Posterior cingulate gyrus (tissue), 11 donors: ENCODE measurements around the gene BCKDHB.
"Not testable (repeated sequence)": the region's sequence is repeated elsewhere in the genome, so short reads cannot be mapped to it uniquely, and the experiment has no call there.

Experiments
- DNase-seq, 10 donors: peaks; one replicate each; pipeline versions ENCODE4 v3.0.0 to v3.0.0-alpha.2; 2020 to 2021; ENCODE audit warnings: mixed read lengths in 3 of 10
- intact Hi-C: fragments of 100-400 bp; cut with DNase I; formaldehyde crosslinking; loops from one replicate; pipeline ENCODE4 v1.15.1; 2023

BCKDHB gene

DNA sequence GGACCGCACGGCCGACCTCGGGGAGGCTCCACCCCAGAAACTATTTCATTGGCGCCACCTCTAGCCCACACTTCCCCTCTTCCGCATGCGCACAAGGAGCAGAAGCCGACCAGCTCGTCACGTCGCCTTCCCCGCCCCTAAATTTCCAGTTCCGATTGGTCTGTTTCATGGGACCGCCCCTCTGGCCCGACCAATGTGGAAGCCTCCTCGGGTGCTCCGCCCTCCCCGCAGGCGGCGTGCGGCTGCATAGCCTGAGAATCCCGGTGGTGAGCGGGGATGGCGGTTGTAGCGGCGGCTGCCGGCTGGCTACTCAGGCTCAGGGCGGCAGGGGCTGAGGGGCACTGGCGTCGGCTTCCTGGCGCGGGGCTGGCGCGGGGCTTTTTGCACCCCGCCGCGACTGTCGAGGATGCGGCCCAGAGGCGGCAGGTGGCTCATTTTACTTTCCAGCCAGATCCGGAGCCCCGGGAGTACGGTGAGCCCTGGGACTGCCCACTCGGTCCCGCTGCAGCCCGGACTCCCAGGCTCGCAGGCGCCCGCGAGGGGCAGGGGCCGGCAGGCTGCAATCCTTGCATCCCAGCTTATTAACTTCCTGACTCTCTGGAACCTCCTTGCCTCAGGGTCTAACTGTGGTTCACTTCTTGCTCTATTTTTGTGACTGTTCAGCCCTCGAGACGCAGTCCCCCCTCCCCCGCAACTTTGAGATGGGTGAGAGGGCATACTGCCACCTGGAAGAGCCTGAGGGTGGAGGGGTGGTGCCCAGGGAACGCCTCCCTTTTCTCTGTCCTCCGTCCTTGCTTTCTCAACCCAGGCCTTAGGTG is at the start of gene BCKDHB:
BCKDHB (plus strand) TSS at position 254 of the 818 bp plus-strand sequence; CDS start at position 277, 23 bp downstream.
- peak; percentile 97 to 100 (median 98) for DNase-seq
- intact Hi-C loops = loop anchor here (5.0 kb wide), 2 partner anchors 104 to 159 kb away; partner anchors contain the start of genes ELOVL4 and TTK

DNA sequence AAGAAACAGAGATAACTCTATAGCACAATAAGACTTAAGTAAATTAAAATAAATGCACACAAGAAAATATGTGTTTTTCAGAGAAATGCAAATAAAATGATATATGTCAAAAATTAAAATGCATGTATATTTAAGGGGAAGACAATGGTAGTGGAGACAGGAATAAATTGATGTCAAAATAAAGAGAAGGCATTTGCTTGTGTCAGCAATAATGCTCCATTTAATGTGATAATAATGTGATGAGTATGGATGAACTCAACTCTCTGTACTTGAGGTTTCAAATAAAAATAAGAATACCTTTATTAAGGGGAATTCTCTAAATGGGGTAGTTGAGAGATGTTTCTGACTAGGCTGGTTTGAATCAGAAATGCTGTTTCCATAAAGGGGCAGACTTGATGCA is 45.7 kb upstream of the BCKDHB start:
- DNase-seq = no peak
- intact Hi-C loops = no loop called here

DNA sequence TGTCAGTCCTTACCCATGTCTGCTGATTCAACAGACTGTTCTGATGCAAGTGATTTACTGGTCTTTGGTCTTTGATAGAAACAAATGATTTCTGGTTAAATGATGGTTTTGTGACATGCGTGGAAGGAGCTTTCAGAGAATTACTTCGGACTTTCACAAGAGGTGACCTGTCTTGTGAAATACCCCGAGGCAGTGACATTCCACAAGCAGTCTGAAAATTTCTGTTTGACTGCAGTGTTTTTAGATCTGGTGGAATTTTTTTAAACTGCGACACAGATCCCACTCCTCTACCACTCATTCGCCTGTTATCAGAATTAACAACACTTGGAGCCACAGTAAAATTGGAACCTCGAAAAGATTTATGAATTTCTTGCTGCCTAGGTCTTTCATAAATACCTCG is 38.3 kb upstream of the BCKDHB start:
- DNase-seq, intact Hi-C loops: not testable (repeated sequence)

DNA sequence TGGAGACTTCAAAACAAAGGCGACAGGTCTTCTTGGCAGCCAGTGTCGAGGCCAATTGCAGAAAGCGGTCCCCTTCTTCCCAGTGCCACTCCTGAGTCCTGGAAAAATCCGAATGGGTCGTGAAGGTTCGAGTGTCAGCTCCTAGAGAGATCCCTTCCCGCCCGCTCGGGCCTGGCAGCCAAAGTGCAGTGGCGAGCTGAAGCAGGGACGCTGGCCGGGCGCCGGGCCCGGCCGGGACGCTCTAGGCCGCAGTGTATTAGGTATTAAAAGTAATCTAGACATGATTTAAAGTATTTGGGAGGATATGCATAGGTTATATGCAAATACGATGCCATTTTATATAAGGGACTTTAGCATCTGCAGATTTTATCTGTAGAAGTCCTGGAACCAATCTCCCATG is 36.0 kb upstream of the BCKDHB start:
- DNase-seq, intact Hi-C loops: not testable (repeated sequence)

DNA sequence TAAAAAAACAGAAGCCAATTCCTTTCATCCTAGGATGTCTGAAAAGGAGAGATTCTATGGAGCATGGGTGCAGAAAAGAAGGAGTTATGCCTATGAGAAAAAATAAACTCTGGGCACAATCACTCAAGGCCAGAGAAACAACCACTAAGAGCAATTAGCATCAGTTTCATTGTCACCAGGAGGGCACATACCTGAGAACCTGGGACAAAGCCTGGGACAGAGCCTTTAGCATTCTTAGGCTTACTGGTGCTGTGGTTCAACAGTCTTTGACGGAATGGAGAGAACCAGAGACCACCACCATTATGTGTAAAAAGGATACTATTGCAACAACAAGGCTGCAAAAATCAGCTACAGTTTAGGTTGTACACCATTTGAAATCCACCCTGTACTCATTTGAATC is 29.4 kb upstream of the BCKDHB start:
- DNase-seq = no peak
- intact Hi-C loops = no loop called here

DNA sequence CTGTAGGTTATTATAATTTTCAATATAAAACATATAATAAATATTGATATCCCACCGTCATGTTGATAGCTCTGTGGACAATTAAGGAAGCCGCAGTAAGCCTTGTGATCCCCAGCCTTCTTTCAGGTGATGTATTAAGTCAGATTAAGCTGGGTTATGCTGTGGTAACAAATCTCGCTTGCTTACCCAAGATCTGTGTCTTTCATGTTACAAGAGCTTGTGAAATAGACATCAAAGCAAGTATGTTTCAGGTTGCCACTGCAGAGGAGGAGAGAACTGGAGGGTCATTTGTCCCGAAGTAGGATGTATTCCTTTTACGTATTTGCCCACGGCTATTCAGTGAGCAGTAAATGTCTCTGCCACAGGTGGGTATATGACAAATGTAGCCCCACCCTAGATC is 17.8 kb upstream of the BCKDHB start:
- intact Hi-C loops = no loop called here

DNA sequence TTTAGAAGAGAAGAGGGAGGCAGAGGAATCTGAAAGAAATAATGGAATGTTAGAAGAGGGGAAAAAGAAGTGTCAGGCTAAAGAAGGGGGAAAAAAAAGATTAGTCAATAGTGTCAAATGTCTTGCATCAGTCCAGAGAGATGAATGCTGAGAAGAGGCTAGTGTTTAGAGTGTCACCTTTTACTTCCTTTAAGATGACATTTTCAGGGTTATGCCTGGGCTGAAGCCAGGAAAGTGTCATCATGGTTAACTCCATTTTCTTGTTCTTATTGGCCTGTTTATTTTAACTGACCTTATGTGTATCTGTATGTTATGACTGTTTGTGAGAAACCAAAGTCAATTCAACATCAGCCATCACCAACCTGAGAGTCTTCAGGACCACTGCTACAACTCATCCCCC is 15.0 kb upstream of the BCKDHB start:
- no peak for DNase-seq
- intact Hi-C loops = loop anchor here (5.0 kb wide), 2 partner anchors 144 to 224 kb away; partner anchors contain the start of gene ELOVL4

More for the DNA sequence above, 17.8 kb upstream of the BCKDHB start:
- DNase-seq = no peak

DNA sequence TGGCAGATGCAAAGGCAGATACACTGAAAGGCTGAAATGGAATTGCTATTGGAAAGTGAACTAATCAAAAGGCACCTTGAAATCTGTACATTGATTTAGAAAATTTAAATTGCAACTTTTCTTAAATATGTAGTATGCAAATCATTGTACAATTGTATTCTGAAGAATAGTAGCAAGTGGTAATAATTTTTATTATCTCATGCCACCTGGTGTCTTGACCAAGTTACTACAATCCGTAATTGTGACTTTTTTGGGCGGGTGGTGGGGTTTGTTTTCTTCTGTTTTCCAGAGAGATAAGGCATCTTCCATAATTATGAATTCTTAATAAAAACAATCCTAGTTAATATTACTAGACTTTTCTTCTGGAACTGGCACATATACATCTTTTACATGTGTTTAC is 12.5 kb upstream of the BCKDHB start:
- no peak for DNase-seq
- intact Hi-C loops = loop anchor here (5.0 kb wide), 2 partner anchors 147 to 227 kb away; partner anchors contain the start of gene ELOVL4

DNA sequence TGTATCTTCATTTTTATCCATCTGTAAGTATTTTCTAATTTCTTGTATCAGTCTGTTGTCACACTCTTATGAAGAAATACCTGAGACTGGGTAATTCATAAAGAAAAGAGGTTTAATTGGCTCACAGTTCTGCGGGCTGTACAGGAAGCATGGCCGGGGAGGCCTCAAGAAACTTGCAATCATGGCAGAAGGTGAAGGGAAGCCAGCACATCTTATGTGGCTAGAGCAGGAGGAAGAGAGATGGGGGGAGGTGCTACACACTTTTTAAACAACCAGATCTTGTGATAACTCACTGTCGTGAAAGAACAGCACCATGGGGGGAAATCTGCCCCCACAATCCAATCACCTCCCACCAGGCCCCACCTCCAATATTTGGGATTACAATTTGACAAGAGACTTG is 10.9 kb upstream of the BCKDHB start:
- intact Hi-C loops = no loop called here
- no peak for DNase-seq

DNA sequence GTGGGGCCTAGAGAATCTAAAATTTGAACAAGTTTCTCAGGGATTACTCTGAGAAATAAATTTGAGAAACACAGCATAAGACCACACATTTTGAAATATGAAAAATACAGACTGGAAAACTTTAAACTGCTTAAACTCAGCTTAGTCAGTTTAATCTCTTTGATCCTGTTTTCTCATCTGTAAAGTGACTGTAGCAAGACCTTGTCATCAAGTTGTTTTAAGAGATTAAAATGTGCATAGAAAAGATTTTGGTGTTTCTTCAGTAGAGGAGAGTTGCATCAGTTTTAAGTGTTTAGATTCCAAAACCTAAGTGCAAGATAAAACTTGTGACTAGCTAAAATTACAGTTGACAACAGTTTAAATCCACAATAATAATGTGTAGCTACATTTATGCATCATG is 8.1 kb upstream of the BCKDHB start:
- DNase-seq = no peak
- intact Hi-C loops = no loop called here

DNA sequence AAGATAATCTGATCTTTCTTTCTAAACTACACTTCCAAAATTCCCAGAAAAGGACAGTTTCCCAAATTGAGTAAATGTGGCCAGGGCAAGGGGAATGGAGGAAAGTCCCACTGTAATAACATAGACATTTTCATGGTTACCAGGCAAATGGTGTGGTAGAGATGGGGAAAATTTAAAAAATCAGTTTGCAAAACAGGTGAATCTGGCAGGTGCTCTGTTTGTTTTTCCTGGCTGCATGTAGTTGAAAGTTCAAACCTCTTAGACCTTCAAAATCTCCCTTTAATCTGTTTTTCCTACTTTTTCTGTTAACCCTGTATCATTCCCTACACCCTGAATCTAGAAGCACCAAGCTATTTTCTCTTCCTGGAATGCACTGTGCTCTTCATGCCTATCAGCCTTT is 2.0 kb upstream of the BCKDHB start:
- intact Hi-C loops = no loop called here
- no peak for DNase-seq

DNA sequence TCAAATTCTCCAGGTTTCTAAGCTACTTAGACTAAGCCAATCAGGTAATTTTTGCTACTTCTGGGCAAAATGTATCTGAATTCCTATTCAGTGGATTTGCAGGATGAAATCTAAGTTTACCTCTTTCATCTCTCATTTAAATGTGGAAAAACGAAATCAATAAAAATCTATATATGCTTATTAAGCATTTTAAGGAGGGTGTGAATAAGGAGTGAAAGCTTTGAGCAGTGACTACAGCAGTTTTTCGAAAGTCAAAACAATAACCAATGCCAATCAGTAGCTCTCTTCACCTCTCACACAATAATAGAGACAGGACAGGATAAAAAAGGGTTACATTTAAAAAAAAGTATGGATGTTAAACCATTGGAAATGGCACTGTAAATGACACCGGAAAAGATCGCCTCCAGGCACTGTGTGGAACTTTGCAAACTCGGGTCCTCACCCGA is 476 bp upstream of the BCKDHB start:
- no peak for DNase-seq
- intact Hi-C loops = loop anchor here (5.0 kb wide), 2 partner anchors 104 to 159 kb away; partner anchors contain the start of genes ELOVL4 and TTK

DNA sequence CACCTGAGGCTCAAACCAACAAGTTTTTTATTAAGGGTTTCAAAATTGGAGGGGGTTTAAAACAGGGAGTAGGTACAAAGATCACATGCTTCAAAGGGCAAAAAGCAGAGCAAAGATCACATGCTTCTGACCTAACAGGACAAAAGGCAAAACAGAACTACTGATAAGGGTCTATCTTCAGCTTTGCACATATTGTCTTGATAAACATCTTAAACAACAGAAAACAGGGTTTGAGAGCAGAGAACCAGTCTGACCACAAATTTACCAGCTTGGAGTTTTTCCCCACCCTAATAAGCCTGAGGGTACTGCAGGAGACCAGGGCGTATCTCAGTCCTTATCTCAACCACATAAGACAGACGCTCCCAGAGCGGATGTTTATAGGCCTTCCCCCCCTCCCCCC is 16.1 kb downstream of the BCKDHB start:
- DNase-seq, intact Hi-C loops: not testable (repeated sequence)

DNA sequence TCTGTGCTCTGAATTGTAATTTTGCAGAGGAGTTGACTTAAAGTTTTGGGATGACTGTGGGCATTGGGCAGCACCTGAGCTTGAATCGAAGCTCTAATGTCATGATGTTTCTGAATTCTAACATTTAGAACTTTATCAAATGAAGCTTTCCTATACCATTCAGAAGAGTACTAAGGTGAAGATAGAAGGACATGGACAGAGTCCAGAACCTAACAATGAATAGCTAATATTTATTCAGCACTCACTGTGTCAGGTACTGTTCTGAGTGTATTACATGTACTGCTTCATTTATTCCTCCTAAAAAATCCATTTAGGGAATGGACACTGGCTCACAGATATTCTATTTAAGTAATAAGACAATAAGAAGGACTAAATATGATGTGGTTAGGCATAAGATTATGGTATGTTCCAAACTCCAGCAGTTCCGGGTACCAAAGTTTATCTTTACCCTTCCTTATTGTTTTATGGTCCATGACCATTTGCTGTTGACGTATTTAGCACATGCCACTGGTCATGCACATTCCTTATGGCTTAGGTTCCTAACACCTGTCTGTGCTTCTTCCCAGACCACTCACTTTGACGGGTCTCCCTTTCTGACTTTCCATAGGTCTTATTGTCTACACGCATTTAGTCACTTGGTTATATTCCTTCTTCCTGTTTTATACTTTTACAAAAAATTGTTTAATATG is 20.3 kb downstream of the BCKDHB start:
- DNase-seq = no peak
- intact Hi-C loops = no loop called here

DNA sequence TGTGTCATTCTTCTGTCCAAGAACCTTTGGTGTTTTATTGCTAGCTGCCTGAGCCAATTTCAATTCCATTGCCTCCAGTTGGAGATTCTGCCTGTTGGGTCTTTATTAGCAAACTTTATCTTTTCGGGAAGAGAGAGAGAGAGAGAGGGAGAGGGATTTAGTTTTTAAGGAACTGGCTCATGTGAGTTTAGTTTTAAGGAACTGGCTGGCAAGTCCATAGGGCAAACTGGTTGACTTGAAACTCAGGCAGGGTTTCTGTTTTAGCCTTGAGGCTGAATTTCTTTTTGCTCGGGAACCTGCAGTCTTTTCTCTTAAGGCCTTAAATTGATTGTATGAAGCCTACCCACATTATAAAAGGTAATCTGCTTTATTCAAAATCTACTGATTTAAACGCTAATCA is 23.0 kb downstream of the BCKDHB start:
- intact Hi-C loops = no loop called here

DNA sequence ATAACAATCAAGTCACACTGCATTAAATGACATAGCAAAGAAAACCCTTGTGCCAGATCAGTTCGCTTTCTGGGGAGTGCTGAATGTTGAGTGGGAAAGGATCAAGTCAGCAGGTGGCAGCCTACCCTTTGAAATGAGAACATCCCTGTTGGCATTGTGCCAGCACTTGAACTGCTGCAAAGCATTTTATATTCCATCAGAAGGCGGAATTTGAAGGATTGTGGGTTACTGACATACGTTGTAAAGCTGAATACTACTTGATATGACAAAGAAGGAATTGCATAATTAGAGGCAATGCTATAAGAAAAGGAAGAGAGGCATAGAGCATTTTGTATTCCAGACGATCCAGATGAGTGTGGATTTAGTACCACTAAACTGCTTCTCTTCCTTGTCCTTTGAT is 26.5 kb downstream of the BCKDHB start:
- intact Hi-C loops = no loop called here
- peak in 8 of 10 donors; percentile 46 to 85 (median 59) for DNase-seq

More for the DNA sequence above, 23.0 kb downstream of the BCKDHB start:
- no peak for DNase-seq

DNA sequence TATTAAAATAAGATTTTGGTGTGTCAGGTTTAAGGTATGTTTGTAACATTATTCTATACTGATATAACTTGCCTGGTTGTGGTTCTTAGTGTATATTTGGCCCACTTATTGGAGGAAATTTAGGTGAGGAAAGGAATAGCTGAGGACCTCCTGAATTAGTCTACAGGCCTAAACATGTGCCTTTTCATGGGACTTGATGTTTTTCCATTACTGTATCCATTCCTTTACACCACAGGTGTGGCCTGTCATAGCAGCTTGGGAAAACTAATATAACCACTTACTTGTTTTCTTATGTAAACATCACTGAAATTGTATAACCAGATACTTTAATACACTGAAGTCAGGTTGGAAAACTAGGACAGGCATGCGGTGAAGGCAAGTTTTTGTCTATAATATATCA is 27.6 kb downstream of the BCKDHB start:
- no peak for DNase-seq
- intact Hi-C loops = no loop called here

DNA sequence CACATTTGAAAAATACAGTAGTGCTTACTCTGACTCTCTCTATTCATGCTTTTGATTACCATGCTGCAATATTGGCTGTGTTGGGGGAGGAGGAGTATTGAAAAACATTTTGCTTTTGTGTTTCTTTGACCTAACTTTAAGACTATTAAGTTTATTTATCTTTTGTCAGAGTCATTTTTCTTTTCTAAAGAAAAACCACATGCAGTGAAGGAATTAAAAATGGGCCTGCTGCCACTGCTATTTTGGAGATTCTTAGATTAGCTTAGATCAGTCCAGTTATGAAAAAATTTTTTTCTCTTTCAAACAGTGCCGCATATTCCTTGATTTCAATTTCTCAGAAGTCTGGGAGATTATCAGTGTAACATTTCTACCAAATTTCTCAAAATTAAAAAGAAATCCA is 36.1 kb downstream of the BCKDHB start:
- intact Hi-C loops = no loop called here
- DNase-seq = no peak

DNA sequence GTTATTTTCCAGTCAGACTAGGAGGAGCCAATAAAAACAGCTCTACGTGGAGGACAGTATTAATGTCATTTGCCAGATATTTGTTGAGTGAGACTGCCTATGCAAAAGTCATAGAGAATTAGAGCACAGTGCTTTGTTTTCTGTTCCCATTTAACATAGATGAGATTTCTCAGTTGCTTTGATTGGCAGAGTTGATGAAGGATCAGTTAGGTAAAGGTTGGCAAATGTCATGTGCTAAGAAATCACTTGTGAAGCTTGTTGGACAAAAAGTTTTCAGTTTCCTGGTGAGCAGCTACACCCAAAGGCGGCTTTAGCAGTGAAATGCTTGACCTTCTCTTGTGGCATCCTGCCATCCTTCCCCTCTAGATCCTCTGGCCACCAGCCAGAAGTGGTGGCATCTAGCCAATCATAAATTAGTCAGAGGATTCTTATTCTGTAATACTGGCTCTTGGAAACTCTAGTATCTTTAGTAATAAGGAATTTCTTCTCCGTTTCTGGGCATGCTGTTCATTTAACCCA is 37.0 kb downstream of the BCKDHB start:
- DNase-seq = peak in 1 of 10 donors; percentile 43
- intact Hi-C loops = no loop called here

DNA sequence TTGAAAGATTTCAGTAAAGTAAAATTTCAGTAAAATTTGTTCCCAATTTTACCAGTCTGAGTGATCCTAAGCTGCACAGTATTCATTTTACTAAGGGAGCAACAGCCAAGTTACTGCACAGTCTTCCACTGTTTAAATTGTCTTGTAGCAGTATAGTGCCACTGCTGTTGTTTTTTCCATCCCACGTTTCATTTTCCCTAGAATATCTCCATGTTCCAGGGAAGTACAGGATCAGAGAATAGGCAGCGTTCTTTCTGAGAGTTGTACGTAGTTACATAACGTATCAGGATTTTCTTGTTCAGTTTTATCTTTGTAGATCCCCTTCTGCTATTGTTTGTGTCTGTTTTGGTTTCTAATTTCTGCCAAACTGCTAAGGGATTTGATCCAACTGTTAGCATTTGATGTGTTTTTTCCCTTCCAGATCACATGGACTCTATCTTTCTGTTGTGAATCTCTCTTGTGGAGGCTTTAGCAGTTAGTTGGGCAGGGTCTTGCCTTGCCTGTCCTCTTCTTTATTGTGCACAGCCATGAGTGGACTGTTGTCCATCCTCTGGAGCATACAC is 38.4 kb downstream of the BCKDHB start:
- no peak for DNase-seq
- intact Hi-C loops = no loop called here

DNA sequence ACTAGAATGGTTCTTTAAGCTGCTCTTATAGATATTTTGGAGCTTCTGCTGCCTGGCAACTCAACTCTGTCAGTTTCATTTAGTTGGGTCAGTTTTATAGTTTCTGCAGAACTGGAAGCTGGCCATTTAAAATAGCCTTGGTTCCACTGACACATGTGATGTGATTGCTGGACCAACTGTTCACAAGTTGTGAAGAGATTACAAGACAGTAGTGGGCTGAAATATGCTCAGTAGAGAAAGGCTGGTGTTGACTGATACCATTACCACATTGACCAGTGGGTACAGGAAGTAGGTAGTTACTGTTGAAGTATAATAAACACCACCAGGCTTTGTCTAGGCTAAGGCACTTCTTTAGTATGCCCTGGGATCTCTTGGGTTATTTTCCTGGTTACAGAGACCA is 39.0 kb downstream of the BCKDHB start:
- intact Hi-C loops = no loop called here
- no peak for DNase-seq
